Endodermal cell (in vitro differentiated cells): ENCODE data around the gene CDC42EP2. TPM values are rescaled to one million over a fixed set of nuclear protein-coding genes. Genes with fewer than 3 reads are reported as not detected.

ENCODE experiments used
- DNase-seq: peaks from one replicate; pipeline ENCODE4 v3.0.0-alpha.2; 2017
- H3K27ac ChIP-seq: 2 replicates; pipeline ENCODE4 v1.5.1; 2013; ENCODE audit warnings: mild to moderate bottlenecking, low read depth, low read length, moderate library complexity
- H3K27me3 ChIP-seq: 2 replicates; pipeline ENCODE4 v1.6.1; 2013; ENCODE audit warnings: mild to moderate bottlenecking, low read length, moderate library complexity; ENCODE audit not compliant: insufficient read depth, control insufficient read depth, poor library complexity, severe bottlenecking
- H3K36me3 ChIP-seq: 2 replicates; pipeline ENCODE4 v1.7.0; 2013; ENCODE audit warnings: mild to moderate bottlenecking, low read length, moderate library complexity; ENCODE audit not compliant: control insufficient read depth, insufficient read depth
- H3K4me1 ChIP-seq: one replicate; pipeline ENCODE4 v1.7.0; 2013; ENCODE audit warnings: low read length; ENCODE audit not compliant: control insufficient read depth, insufficient read depth
- H3K4me3 ChIP-seq: 2 replicates; pipeline ENCODE4 v1.5.1; 2013; ENCODE audit warnings: mild to moderate bottlenecking, low read length, moderate library complexity
- H3K9ac ChIP-seq: 2 replicates; pipeline ENCODE4 v1.6.1; 2013; ENCODE audit warnings: mild to moderate bottlenecking, low read length, moderate library complexity; ENCODE audit not compliant: poor library complexity, severe bottlenecking; ENCODE audit errors: extremely low read depth
- H3K9me3 ChIP-seq: 2 replicates; pipeline ENCODE4 v1.6.1; 2013; ENCODE audit warnings: mild to moderate bottlenecking, low read length, moderate library complexity; ENCODE audit not compliant: control insufficient read depth
- H3K27ac Mint-ChIP-seq: 2 replicates; pipeline ENCODE4 v1.8.0; 2020; ENCODE audit warnings: mixed read lengths
- H3K27me3 Mint-ChIP-seq: 2 replicates; pipeline ENCODE4 v1.8.0; 2021; ENCODE audit warnings: mild to moderate bottlenecking, mixed read lengths; ENCODE audit not compliant: insufficient read depth
- H3K36me3 Mint-ChIP-seq: 2 replicates; pipeline ENCODE4 v1.8.0; 2020; ENCODE audit warnings: low read depth, mixed read lengths
- H3K4me1 Mint-ChIP-seq: 2 replicates; pipeline ENCODE4 v1.8.0; 2020; ENCODE audit warnings: mixed read lengths
- H3K4me3 Mint-ChIP-seq: 2 replicates; pipeline ENCODE4 v1.8.0; 2020; ENCODE audit warnings: mild to moderate bottlenecking, moderate library complexity, mixed read lengths
- H3K9me3 Mint-ChIP-seq: 2 replicates; pipeline ENCODE4 v1.8.0; 2020; ENCODE audit warnings: mild to moderate bottlenecking, mixed read lengths
- WGBS, 2 experiments: methylation state at CpG; one replicate each; pipeline versions ENCODE4 v1.1.5 to v1.1.7; 2013; ENCODE audit warnings: missing lambda C conversion rate in 2 of 2, mixed read lengths in 1 of 2; ENCODE audit not compliant: insufficient coverage in 1 of 2, insufficient read length in 1 of 2; 5-methylcytosine and 5-hydroxymethylcytosine counted together
- total RNA-seq, 2 donors: library from RNA; stranded (reverse); fragmentation: NEBNext Ultra II Directional in 1 of 2; extraction: Animal tissue kit (Norgen Biotek cat#: 25700) in 1 of 2; gene quantifications; 2 replicates in 1 of 2; 3 replicates in 1 of 2; pipeline ENCODE4 v1.2.1, GENCODE V29; 2021
- TF ChIP-seq, protein P1 (sequence below): fragments of 200-600 bp; sonication (generic); conservative IDR thresholded peaks from 2 replicates; pipeline ENCODE4 v1.5.0; 2021; ENCODE audit warnings: antibody characterized with exemption, mild to moderate bottlenecking

CDC42EP2 gene
- total RNA-seq, 2 donors from 2014 or later, result 5.9 to 6.9 TPM

DNA sequence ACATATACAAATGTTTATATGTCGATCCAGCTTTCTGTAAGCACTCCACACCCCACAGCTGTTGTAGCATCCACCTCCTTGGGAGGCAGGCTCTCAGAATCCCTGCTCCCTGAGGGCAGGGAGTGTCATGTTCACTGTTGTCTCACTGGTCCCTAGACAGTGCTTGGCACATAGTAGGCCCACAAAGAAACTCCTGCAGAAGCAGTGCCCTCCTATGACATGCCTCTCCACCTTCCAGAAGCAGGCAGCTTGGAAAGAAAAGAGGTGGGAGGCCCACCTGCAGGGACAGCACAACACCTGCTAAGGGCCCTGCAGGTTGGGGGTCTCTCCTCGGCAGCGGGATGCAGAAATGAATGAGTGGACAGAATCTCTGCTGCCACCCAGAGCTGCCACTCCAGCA lies 11.1 kb upstream of the CDC42EP2 start:
- no peaks in the 10 kb centered on the region for H3K9me3 ChIP-seq
- H3K9ac ChIP-seq, result no peak overlapping the region
- no peak overlapping the region for H3K27ac ChIP-seq
- H3K4me1 Mint-ChIP-seq, result no peaks in the 10 kb centered on the region
- H3K4me3 Mint-ChIP-seq, result no peak overlapping the region
- WGBS, 2 experiments, result 89 to 100% methylated on average over 3 of the region's 3 CpGs
- H3K36me3 ChIP-seq, result no peaks in the 10 kb centered on the region
- no peak overlapping the region for H3K4me3 ChIP-seq
- no peaks in the 10 kb centered on the region for H3K27me3 ChIP-seq
- H3K27ac Mint-ChIP-seq, result no peak overlapping the region
- H3K27me3 Mint-ChIP-seq, result peaks cover 7% of the 10 kb centered on the region
- no peak for DNase-seq
- no peaks in the 10 kb centered on the region for H3K9me3 Mint-ChIP-seq
- no peaks in the 10 kb centered on the region for H3K4me1 ChIP-seq
- H3K36me3 Mint-ChIP-seq, result peaks cover 8% of the 10 kb centered on the region
- TF ChIP-seq, protein P1, sequence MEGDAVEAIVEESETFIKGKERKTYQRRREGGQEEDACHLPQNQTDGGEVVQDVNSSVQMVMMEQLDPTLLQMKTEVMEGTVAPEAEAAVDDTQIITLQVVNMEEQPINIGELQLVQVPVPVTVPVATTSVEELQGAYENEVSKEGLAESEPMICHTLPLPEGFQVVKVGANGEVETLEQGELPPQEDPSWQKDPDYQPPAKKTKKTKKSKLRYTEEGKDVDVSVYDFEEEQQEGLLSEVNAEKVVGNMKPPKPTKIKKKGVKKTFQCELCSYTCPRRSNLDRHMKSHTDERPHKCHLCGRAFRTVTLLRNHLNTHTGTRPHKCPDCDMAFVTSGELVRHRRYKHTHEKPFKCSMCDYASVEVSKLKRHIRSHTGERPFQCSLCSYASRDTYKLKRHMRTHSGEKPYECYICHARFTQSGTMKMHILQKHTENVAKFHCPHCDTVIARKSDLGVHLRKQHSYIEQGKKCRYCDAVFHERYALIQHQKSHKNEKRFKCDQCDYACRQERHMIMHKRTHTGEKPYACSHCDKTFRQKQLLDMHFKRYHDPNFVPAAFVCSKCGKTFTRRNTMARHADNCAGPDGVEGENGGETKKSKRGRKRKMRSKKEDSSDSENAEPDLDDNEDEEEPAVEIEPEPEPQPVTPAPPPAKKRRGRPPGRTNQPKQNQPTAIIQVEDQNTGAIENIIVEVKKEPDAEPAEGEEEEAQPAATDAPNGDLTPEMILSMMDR, result no peak

DNA sequence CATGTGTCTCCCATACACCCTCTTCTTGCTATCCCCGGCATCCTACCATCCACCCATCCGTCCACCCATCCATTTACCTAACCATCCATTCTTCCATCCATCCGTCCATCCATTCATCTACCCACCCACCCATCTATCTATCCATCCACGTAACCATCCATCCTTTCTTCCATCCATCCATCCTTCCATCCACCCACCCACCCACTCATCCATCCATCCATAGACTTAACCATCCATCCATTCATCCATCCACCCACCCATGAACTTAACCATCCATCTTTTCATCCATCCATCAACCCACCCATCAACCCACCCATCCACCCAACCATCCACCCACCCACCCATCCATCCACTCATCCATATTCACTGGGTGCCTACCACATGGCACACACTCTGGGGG lies 10.6 kb upstream of the CDC42EP2 start:
- Mint-ChIP-seq H3K4me1 (no peaks in the 10 kb centered on the region), H3K4me3 (no peak overlapping the region), H3K36me3 (peaks cover 6% of the 10 kb centered on the region), H3K27ac (no peak overlapping the region), H3K27me3 (peaks cover 9% of the 10 kb centered on the region), H3K9me3 (no peaks in the 10 kb centered on the region)
- Histone ChIP-seq H3K4me3 (no peak overlapping the region), H3K27me3 (no peaks in the 10 kb centered on the region), H3K36me3 (no peaks in the 10 kb centered on the region), H3K9ac (no peak overlapping the region), H3K4me1 (no peaks in the 10 kb centered on the region), H3K9me3 (no peaks in the 10 kb centered on the region), H3K27ac (no peak overlapping the region)
- DNase-seq, result no peak
- 87 to 95% methylated on average over 4 of the region's 4 CpGs for WGBS, 2 experiments
- TF ChIP-seq, protein P1, result no peak

DNA sequence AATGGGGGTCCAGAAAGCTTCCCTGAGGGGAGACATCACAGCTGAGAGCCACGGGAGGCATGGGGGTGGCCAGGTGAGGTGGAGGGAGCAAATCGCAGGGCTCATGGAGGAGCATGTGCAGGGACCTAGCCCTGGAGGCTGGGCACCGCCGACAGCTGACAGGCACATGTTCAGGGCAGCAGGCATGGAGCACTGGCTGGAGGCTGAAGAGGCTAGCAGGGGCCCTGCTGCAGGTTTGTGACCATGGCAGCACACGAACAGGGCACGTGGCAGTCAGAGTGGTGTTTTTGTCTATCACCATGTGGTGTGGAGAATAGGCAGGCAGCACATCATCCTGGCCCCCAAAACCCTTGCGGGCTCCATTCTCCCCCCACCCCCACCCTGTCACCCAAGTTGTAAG lies 10.1 kb upstream of the CDC42EP2 start:
- Histone ChIP-seq H3K36me3 (no peaks in the 10 kb centered on the region), H3K27me3 (no peaks in the 10 kb centered on the region), H3K9me3 (no peaks in the 10 kb centered on the region), H3K27ac (no peak overlapping the region), H3K9ac (no peak overlapping the region), H3K4me1 (no peaks in the 10 kb centered on the region), H3K4me3 (no peak overlapping the region)
- no peak for DNase-seq
- Mint-ChIP-seq H3K27ac (no peak overlapping the region), H3K36me3 (peaks cover 6% of the 10 kb centered on the region), H3K9me3 (no peaks in the 10 kb centered on the region), H3K27me3 (peaks cover 9% of the 10 kb centered on the region), H3K4me3 (no peak overlapping the region), H3K4me1 (no peaks in the 10 kb centered on the region)
- TF ChIP-seq, protein P1, result no peak
- WGBS, 2 experiments, result 94 to 96% methylated on average over 6 of the region's 7 CpGs
